Erythroblast (primary cell): ENCODE results near the gene CRYBA2.

Experiments used
- GATA1 ChIP-seq: IDR thresholded peaks from 2 replicates; pipeline ENCODE4 v1.6.1; 2011; ENCODE audit warnings: low read depth, mild to moderate bottlenecking, control low read depth, low read length, moderate library complexity
- POLR2A ChIP-seq: IDR thresholded peaks from 2 replicates; pipeline ENCODE4 v1.6.1; 2011; ENCODE audit warnings: mild to moderate bottlenecking, low read length

DNA sequence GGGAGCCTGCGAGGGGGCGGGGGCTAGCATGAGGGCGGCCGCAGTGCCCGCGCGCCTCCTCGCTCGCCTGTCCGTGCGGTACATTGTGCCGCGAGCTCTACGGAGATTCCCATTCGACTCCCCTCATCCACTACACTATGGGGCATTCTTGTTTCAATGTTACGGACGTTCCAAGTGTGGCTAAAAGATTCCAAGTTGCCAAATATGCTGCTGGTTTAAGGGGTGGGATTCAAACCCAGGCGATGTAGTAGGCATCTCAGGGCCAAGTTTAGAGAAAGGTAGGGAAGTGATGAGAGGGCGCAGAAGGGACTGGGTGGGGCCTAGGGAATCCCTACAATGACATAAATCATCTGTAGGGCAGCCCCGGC is 10.0 kb upstream of the CRYBA2 start:
- no peak for TF ChIP-seq POLR2A
- no peak for TF ChIP-seq GATA1
